GM03348 (cell line): ENCODE measurements around the gene KIAA1217.

Experiments used
- DNase-seq: peaks from one replicate; pipeline ENCODE4 v3.0.0; 2012; ENCODE audit warnings: low spot score

Gene KIAA1217

DNA sequence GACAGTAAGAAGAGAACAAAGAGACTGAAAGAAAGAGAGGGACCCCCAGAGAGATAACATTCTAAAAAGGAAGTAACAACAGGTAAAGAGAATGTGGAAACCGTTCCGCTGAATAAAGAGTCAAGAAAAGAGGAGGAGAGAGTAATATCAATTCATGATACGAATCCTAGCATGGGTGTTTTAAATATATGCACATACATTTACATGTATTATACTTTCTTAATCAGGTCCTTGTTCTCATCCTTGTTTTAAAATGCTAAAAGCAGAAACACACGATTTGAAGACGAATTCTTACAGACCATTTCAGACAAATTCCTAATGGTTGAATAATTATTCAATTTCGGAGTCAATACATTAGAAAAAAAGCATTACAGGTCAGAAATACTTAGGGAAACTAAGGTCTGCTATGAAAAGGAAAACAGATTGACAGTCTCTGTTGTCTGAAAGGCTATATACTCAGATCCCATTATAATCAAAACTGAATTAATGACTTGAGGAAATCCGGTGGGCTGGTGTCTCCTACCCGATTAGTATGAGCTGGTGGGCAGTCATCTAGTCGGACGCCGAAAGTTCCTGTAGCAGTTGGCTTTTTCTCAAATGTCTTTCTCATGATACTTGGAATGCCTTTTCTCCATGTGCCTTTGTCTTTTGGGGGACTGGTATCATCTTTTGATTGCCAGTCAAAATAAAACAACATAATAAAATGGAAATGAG lies 387.4 kb downstream of the KIAA1217 start:
- no peak for DNase-seq

DNA sequence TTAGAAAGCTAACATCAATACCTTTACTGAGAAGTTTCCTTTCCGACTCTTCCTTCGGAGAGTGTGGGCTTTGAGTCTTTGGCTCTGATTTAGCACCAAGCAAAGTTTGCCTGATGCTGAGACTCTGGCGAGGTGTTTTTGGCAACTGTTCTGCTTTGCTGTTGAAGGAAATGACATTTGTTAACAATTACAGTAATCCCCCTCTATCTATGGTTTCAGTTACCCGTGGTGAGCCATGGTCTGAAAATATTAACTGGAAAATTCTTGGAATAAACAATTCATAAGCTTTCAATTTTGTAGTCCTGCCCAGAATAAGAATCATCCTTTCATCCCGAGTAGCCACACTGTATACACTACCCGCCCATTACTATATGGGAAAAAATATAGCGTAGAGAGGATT lies 388.5 kb downstream of the KIAA1217 start:
- no peak for DNase-seq
